ENCODE measurements around the gene PLEKHG4B.
A peak's percentile ranks its signal among the peaks of the same experiment; 100 is the strongest.

The PLEKHG4B gene

GRCh38 chr5:107526-107925 is 15.6 kb downstream of the PLEKHG4B start:
- H3K4me3 ChIP-seq: no peak overlapping the region; a peak in 1 of 20 replicates
- H3K4me2 ChIP-seq: peak overlapping the region; percentile 5 to 81 (median 67); a peak in 19 of 22 replicates
- H3K4me1 ChIP-seq: peaks cover 14 to 69% (median 65%) of the 10 kb centered on the region in 10 experiments
- H3K9ac ChIP-seq: peak overlapping the region in 2 of 11 experiments; percentile 23 to 27; a peak in 1 of 22 replicates
- H3K36me3 ChIP-seq: peaks cover 0 to 49% (median 33%) of the 10 kb centered on the region in 11 experiments; a peak in 16 of 22 replicates
- H3K27ac ChIP-seq: peak overlapping the region in 1 of 11 experiments; percentile 14; a peak in 1 of 22 replicates
- TF ChIP-seq Cebpa-rat (IDR thresholded peaks at IDR 0.05): no peak
- no peaks in the 10 kb centered on the region for H3K27me3 ChIP-seq
- peaks cover 0 to 3% (median 0%) of the 10 kb centered on the region in 11 experiments; a peak in 1 of 22 replicates for H3K9me3 ChIP-seq (replicated peaks in 1 of 11)
- peaks cover 0 to 99% (median 30%) of the 10 kb centered on the region in 11 experiments; a peak in 14 of 22 replicates for H4K20me1 ChIP-seq

- peaks cover 0 to 72% (median 56%) of the 10 kb centered on the region in 11 experiments; a peak in 20 of 22 replicates for H3K36me3 ChIP-seq
- no peak for TF ChIP-seq Cebpa-rat (IDR thresholded peaks at IDR 0.05)
- H3K27me3 ChIP-seq: no peaks in the 10 kb centered on the region
- H4K20me1 ChIP-seq: peaks cover 0 to 82% (median 30%) of the 10 kb centered on the region in 11 experiments; a peak in 13 of 22 replicates
- H3K4me1 ChIP-seq: peaks cover 8 to 46% (median 43%) of the 10 kb centered on the region in 10 experiments
- H3K27ac ChIP-seq: no peak overlapping the region
- no peak overlapping the region for H3K4me2 ChIP-seq
- peaks cover 0 to 26% (median 18%) of the 10 kb centered on the region in 11 experiments; a peak in 15 of 22 replicates for H3K9me3 ChIP-seq (replicated peaks in 1 of 11)
- H3K4me3 ChIP-seq: no peak overlapping the region
- H3K9ac ChIP-seq: no peak overlapping the region
Measured at GRCh38 chr5:109826-110225, 17.9 kb downstream of the PLEKHG4B start.

- Histone ChIP-seq H3K9ac (no peak overlapping the region), H3K27me3 (no peaks in the 10 kb centered on the region), H4K20me1 (peaks cover 0 to 76% (median 30%) of the 10 kb centered on the region in 11 experiments; a peak in 13 of 22 replicates), H3K4me2 (no peak overlapping the region), H3K36me3 (peaks cover 0 to 77% (median 61%) of the 10 kb centered on the region in 11 experiments; a peak in 20 of 22 replicates), H3K9me3 (replicated peaks in 1 of 11) (peaks cover 0 to 31% (median 24%) of the 10 kb centered on the region in 11 experiments; a peak in 16 of 22 replicates), H3K4me3 (no peak overlapping the region), H3K4me1 (peaks cover 8 to 41% (median 37%) of the 10 kb centered on the region in 10 experiments), H3K27ac (no peak overlapping the region)
- TF ChIP-seq Cebpa-rat (IDR thresholded peaks at IDR 0.05): no peak
Measured at GRCh38 chr5:110270-110888, 18.4 kb downstream of the PLEKHG4B start.

GRCh38 chr5:111171-111570 is 19.2 kb downstream of the PLEKHG4B start:
- no peak overlapping the region for H3K27ac ChIP-seq
- H4K20me1 ChIP-seq: peaks cover 0 to 68% (median 26%) of the 10 kb centered on the region in 11 experiments; a peak in 13 of 22 replicates
- peaks cover 8 to 33% (median 29%) of the 10 kb centered on the region in 10 experiments for H3K4me1 ChIP-seq
- H3K4me3 ChIP-seq: no peak overlapping the region
- TF ChIP-seq Cebpa-rat (IDR thresholded peaks at IDR 0.05): no peak
- peaks cover 0 to 39% (median 30%) of the 10 kb centered on the region in 11 experiments; a peak in 16 of 22 replicates for H3K9me3 ChIP-seq (replicated peaks in 1 of 11)
- no peaks in the 10 kb centered on the region for H3K27me3 ChIP-seq
- H3K4me2 ChIP-seq: no peak overlapping the region
- H3K36me3 ChIP-seq: peaks cover 0 to 85% (median 69%) of the 10 kb centered on the region in 11 experiments; a peak in 20 of 22 replicates
- H3K9ac ChIP-seq: no peak overlapping the region

GRCh38 chr5:119486-120097 is 27.6 kb downstream of the PLEKHG4B start:
- peak overlapping the region in 1 of 10 experiments; percentile 30; a peak in 4 of 20 replicates for H3K4me3 ChIP-seq
- H3K9me3 ChIP-seq (replicated peaks in 1 of 11): peaks cover 33 to 98% (median 91%) of the 10 kb centered on the region in 11 experiments
- no peak overlapping the region for H3K9ac ChIP-seq
- no peak overlapping the region for H3K27ac ChIP-seq
- peaks cover 6 to 100% (median 97%) of the 10 kb centered on the region in 11 experiments; a peak in 21 of 22 replicates for H3K36me3 ChIP-seq
- H4K20me1 ChIP-seq: no peaks in the 10 kb centered on the region
- no peaks in the 10 kb centered on the region for H3K27me3 ChIP-seq
- TF ChIP-seq Cebpa-rat (IDR thresholded peaks at IDR 0.05): no peak
- no peaks in the 10 kb centered on the region; a peak in 1 of 20 replicates for H3K4me1 ChIP-seq
- H3K4me2 ChIP-seq: 0 out of 22 replicates have a peak overlapping the region, but pooled peaks of 1 of the 11 experiments have one; percentile 8

- peaks cover under 1 to 100% (median 97%) of the 10 kb centered on the region in 11 experiments; a peak in 21 of 22 replicates for H3K36me3 ChIP-seq
- H3K9me3 ChIP-seq (replicated peaks in 1 of 11): peaks cover 49 to 99% (median 92%) of the 10 kb centered on the region in 11 experiments
Measured at GRCh38 chr5:121432-121831, 29.5 kb downstream of the PLEKHG4B start.

GRCh38 chr5:125815-126214 is 33.8 kb downstream of the PLEKHG4B start:
- Histone ChIP-seq H3K27me3 (no peaks in the 10 kb centered on the region), H4K20me1 (no peaks in the 10 kb centered on the region; a peak in 1 of 22 replicates), H3K27ac (no peak overlapping the region), H3K4me1 (peaks cover 0 to 22% (median 6%) of the 10 kb centered on the region in 10 experiments; a peak in 9 of 20 replicates), H3K4me2 (no peak overlapping the region), H3K9me3 (replicated peaks in 1 of 11) (peaks cover 40 to 99% (median 88%) of the 10 kb centered on the region in 11 experiments), H3K9ac (no peak overlapping the region), H3K36me3 (peaks cover 0 to 100% (median 97%) of the 10 kb centered on the region in 11 experiments; a peak in 20 of 22 replicates), H3K4me3 (no peak overlapping the region)
- no peak for TF ChIP-seq Cebpa-rat (IDR thresholded peaks at IDR 0.05)

More at GRCh38 chr5:121432-121831, 29.5 kb downstream of the PLEKHG4B start:
- TF ChIP-seq Cebpa-rat (IDR thresholded peaks at IDR 0.05): no peak
- Histone ChIP-seq H3K27me3 (no peaks in the 10 kb centered on the region), H4K20me1 (no peaks in the 10 kb centered on the region), H3K27ac (no peak overlapping the region), H3K4me1 (no peaks in the 10 kb centered on the region; a peak in 1 of 20 replicates), H3K4me3 (peak overlapping the region in 2 of 10 experiments; percentile 15 to 24; a peak in 1 of 20 replicates), H3K9ac (no peak overlapping the region), H3K4me2 (no peak overlapping the region)

- H3K4me1 ChIP-seq: peaks cover 0 to 26% (median 7%) of the 10 kb centered on the region in 10 experiments; a peak in 9 of 20 replicates
- H3K9me3 ChIP-seq (replicated peaks in 1 of 11): peaks cover 30 to 99% (median 84%) of the 10 kb centered on the region in 11 experiments
- no peak overlapping the region for H3K4me2 ChIP-seq
- H4K20me1 ChIP-seq: no peaks in the 10 kb centered on the region; a peak in 1 of 22 replicates
- no peak overlapping the region; a peak in 1 of 20 replicates for H3K4me3 ChIP-seq
- H3K27me3 ChIP-seq: no peaks in the 10 kb centered on the region
- H3K36me3 ChIP-seq: peaks cover 0 to 99% (median 97%) of the 10 kb centered on the region in 11 experiments; a peak in 20 of 22 replicates
- no peak for TF ChIP-seq Cebpa-rat (IDR thresholded peaks at IDR 0.05)
- no peak overlapping the region for H3K9ac ChIP-seq
- no peak overlapping the region for H3K27ac ChIP-seq
Measured at GRCh38 chr5:126806-127205, 34.8 kb downstream of the PLEKHG4B start.

All from BLaER1 treated with 17β-estradiol and CSF1 and Interleukin-3, amounts not matched to agents 10 nM and 100 nM (cell line).